Femur (tissue), 1 donor: ENCODE results near the gene DDC.
"Not testable (repeated sequence)": the region's sequence is repeated elsewhere in the genome, so short reads cannot be mapped to it uniquely, and the experiment has no call there.

Experiments
- DNase-seq: peaks from one replicate; pipeline ENCODE4 v3.0.0-alpha.2; 2017

The DDC gene

DNA sequence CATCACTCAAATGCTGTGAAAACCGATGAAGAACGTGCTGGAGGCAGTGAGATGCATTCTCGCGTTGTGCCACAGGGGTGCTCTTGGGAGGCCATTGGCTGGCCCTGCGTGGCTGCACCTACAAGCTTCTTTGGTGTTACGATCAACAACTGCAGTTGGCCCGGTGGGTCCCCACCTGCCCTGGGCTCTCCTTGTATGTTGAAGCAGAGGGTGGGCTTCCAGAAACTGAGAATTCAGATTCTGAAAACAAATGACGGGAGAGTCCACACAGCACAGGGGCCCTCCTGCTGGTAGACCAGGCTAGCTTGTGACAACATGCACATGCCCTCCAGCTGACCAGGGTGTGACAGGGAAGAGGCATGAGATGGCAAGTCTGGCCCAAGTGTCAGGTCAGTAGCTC, 23.7 kb upstream of the DDC start:
- no peak for DNase-seq

DNA sequence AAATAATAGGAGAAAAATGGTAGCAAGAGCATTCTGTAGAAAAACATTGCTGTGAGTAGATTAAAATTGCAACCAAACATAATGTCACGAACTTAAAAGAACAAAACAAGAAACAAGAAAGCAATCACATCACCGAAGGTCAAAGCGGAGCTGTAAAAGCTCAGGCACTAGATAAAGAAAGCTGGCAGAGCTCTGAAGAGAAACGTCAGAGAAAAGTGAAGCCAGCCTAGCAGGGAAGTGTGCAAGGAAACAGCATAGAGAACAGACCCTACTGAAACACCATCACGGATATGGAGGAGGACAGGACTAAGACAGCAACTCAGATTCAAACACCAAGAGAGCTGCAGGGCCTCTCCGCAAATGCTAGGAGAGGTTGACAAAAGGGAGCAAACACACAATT, 22.5 kb upstream of the DDC start:
- no peak for DNase-seq

DNA sequence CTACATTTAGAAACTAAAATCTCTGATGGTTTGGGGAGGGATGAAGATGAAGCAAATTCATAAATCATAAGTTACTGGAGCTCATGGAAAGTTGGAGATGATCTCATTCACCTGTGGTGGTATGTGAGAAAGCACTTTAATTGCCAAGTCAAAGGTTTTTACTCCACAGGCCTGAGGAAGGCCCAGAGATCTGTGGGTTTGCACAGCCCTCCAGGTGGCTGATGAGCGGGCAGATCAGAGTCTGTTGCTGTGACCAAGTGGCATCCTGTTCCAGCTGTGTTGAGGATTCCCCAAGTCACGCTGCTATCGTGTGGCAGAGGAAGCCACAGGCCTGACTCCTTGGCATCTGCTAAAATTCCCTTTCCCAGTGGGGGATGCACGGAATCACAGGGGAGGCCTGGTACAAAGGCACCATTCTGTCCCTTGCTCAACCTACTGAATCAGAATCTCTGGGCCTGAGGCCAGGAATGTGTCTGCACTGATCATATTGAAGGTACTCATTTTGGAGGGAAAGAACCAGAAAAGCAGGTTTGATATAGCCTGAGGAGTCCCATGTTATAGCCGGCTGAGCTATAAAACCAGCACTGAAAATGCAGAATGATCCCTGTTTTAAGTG, 19.7 kb upstream of the DDC start:
- DNase-seq = no peak

DNA sequence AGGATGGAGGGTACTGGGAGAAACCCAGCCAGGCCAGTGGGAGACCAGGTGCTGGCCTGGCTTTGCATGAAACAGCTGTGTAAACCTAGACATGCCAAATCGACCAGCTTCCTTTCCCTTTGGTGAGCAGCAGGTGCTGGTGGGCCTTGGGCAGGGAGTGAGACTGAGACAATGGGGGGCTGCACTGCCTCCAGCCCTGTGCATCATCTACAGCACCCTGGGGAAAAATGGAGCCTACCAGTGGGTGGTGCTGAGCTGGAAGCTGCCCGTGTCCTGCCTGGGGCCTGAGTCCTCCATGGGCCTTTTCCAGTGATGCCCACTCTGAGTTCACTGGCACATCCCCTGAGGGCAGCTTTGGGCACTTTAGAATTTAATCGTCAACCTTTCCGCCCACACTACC, 19.2 kb upstream of the DDC start:
- no peak for DNase-seq

DNA sequence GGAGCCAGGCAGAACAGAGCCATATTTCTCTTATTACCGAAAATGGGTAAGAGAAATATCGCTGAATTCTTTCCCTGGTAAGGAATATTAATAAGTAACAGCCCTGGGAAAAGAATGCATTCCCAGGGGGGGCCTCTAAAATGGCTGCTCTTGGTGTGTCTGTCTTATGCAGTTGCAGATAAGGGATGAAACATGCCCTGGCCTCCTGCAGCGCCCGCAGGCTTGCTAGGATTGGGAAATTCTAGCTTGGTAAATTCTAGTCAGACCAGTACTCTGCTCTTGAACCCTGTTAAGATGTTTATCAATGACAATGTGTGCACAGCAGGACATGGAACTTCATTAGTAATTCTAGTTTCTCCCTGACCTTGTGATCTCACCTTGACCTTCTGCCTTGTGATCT, 18.1 kb upstream of the DDC start:
- not testable (repeated sequence) for DNase-seq

DNA sequence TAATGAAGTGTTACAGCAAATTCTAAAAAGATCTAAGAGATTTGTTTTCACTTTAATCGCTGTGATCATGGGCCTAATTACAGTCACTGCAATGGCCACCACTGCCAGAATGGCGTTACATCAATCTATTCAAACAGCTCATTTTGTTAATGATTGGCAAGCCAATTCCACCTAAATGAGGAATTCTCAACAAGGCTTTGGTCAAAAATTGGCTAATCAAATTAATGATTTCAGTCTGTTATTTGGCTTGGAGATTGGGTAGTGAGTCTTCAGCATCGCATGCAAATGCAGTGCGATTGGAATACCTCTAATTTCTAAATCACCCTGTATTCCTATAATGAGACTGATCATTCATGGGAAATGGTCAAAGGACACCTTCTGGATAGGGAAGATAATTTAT, 17.1 kb upstream of the DDC start:
- DNase-seq = not testable (repeated sequence)

DNA sequence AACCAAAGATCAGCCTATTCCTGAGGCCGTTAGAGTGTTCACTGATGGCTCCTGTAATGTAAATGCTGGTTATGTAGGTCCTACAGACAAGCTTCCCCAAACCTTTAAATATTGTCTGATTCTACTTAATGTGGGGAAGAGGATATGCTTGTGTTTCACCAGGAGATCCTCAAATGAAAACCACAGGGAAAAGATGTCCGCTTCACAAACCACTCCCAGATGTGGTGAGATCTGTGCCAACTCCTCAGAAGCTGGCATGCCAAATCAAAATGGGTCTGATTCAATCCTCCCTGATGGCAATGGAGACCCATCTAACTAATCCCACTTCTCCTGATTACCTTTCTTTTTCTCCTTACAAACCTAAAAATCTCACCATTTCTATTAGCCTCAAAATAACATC, 15.5 kb upstream of the DDC start:
- not testable (repeated sequence) for DNase-seq

DNA sequence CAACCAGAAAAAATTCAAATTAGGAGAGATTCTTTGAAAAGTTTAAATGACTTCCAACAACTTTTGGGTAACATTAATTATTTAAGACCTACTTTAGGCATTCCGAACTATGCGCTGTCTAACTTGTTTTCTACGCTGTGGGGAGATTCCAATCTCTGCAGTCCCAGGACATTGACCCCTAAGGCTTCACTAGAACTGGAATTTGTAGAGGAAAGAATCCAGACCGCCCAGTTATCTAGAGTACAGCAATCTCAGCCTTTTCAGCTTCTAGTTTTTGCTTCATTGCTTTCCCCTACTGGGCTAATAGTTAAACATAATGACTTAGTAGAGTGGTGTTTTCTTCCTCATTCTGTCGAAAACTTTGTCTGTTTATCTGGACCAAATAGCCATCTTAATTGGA, 14.9 kb upstream of the DDC start:
- DNase-seq = no peak

DNA sequence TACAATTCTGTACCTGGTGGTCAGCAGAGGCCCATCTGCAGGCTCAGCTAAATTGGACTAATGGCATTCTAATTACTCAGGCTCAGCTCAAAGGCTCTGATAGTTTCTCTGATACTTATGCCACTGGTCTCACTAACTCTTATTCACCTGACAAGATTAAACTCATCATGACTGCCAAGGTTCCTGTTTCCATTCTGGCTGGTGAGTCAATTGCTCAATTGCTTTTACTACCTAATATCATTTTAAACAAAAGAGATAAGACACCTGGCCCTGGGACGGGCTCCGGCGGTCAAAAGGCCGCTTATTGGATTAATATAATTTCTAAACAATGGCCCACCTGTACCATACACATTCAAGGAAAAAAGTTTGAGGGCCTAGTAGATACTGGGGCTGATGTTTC, 12.9 kb upstream of the DDC start:
- DNase-seq = not testable (repeated sequence)

DNA sequence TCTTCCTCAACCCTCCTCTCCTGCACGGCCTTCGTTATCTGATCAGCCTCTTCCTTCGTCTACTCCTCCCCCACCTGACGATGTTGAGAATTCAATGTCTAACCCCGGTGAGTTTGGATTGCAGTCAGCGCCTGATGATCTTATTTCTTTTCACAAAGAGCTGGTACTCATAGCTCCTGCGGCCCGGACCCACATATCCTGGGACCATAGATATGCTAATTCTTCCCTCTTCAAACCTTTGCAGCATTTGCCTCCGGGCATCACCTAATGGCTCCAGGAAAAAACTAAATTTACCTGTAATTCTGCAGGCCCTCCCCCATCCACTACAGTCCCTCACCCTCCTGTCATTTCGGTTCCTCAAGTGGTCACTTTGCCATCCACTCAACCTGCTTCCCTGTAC, 12.4 kb upstream of the DDC start:
- no peak for DNase-seq

DNA sequence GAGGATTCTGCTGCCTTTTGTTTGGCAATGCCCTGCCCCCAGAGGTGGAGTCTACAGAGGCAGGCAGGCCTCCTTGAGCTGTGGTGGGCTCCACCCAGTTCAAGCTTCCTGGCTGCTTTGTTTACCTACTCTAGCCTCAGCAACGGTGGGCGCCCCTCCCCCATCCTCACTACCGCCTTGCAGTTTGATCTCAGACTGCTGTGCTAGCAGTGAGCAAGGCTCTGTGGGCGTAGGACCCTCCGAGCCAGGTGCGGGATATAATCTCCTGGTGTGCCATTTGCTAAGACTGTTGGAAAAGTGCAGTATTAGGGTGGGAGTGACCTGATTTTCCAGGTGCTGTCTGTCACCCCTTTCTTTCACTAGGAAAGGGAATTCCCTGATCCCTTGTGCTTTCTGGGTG, 11.2 kb upstream of the DDC start:
- DNase-seq = not testable (repeated sequence)

DNA sequence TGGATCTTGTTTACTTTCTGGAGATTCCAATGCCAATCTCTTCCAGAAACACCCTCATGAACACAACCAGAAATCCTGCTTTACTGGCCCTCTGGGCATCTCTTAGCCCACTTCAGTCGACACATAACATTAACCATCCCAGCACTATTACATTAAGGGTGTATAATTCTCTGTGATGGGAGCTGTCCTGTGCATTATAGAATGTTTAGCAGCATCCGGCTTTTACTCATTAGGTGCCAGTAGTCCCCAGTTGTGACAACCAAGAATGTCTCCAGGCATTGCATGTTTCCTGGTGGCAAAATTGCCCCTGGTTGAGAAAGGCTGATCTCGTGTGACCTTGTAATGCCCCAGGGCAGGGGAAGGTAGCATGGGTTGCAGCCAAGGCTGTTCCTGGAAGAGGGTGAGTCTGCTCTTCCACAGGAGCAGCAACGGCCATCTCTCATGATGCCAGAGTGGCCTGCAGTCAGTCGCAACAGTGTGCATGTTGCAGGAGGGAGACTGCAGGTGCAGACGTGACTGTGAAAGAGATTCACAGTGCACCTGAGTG, 2.6 kb upstream of the DDC start:
- DNase-seq = no peak

DNA sequence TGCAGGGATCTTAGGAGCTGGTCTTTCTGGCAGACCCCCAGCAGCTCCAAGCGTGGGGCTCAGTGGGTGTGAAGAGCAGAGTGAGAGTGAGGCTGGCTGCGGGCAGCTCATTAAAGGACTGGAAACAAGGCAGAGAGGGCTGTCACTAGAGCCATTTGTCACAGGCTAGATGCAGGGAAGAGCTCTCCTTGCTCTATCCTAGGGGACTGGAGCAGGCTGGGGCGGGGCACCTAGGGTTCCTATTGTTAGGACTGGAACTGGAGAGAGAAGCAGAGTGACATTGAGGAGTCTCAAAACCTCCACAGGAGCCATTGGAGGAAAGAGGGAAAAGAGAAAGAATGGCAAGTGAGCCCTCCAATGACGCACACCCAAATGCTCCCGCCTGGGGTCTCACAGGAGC, 772 bp upstream of the DDC start:
- DNase-seq = no peak

DNA sequence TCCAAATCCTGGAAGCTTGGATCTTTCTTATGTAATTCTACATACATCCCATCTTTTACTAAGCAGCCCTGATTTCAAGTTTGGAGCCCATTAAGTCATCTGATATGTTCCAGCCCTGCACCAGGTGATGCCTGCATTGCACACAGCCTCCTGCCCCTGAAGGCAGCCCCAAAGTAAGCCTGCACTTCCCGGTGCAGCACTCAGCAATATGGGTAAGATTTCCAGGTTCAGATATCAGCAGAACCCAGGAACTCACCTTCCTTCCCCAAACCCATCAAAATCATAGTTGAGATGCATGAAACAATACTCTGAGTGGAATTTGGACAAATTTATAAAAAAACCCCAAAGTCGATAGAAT, 333 bp upstream of the DDC start:
- no peak for DNase-seq

DNA sequence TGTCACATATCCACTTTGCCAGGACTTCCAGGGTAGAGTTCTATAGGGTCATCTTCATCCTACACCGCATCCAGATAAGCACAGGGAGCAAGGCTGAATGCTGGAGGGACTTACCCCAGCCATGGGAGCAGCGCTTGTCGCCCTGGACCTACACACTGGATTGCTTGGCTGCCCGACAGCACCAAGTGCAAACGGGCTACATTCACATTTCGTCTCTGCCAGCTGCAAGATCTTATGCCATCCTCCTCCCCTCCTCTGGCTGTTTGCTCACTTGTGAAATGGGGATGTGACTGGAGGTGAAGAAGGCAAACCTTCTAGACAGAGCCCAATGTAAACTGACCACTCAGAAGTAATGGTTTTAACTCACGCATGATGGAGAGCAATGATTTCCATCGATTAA, 1.0 kb downstream of the DDC start:
- no peak for DNase-seq

DNA sequence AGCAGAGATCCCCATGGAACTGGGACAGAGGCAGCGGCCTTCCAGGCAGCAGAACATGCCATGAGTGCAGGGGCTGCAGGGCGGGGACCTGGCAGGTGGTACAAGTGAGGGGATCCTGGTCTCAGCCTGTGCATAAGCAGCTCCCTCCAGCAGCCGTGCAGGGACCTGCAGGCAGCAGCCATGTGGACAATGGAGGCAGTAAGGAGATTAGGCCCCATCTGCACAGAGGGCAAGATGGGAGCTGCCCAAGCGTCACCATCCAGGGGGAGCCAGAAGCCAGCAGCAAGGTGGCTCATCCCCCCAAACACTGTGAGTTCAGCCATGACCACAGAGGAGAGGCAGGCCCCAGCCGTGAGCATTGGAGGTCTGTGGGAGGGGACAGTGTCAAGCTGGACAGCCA, 3.1 kb downstream of the DDC start:
- DNase-seq = no peak

DNA sequence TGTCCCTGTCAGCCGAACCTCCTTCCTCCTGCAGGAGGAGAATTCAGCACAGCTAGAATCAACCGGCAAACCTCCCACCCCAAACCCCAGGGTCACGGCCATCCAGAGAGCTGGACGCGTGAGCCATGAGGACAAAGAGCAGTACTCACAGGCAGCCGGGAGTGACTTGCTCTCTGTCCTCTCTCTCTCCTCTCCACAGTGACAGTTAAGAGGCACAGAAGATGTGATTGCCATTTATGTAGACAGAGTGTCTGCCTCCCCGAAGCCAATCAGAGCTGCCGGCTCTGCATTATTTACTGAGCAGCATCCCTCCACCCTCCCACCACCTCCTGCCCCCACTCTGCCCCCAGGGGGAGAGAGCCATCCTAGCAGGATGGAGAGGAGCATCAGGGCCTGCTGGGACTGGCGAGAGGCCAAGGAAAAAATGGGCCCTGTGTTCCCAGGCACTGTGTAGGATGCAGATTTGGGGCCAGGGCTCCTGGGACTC, 4.3 kb downstream of the DDC start:
- no peak for DNase-seq

DNA sequence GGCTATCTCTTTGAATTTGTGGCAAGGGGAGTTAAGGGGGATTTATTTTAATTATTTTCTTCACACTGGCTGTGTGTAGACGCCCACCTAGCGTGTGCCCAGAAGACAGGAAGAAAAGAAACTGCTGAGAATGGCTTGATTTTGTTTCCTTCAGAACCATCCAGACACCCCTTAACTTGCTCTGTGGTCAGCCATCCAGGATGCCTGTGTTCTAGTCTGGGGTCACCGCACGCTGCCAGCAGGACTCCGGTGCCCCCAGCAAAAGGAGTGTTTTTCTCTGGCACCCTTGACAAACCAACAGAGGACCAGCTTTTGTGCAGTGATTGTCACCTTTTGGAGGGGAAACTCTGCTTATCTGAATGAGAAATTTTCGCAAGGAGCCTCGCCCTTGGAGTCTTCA, 5.3 kb downstream of the DDC start:
- no peak for DNase-seq

DNA sequence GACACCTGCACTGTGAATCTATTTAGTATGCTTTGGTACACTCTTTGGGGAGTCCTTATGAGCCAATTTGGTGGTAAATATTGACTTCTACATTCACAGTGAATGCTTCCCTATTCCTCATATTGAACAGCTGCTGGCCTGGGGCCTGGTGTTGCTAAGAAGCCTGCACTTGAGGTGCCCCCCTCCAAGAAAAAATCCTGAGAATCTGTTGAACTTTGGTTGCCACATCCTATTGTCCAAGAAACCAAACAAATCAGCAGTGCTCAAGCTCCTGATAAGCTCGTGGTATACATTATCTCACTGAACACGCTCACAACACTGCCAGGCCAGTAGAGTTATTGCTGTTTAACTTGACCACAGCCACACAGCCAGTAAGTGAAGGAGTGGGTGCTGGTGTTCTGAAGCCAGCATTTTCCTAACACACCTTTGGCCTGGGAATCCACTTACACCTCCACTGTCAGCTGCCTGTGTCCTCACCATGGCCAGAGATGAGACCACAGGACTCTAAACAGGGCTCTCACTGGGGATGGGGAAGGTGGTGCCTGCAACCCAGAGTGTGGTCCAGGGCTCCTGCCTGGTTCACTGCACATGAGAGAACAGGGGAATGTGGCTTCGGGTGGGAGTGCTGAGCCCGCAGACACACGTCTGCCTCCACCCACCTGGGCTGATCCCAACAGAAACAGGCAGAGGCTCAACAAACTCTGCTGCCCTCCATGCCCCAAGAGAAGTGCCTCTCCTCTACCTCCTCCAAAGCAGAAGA, 6.7 kb downstream of the DDC start:
- no peak for DNase-seq

DNA sequence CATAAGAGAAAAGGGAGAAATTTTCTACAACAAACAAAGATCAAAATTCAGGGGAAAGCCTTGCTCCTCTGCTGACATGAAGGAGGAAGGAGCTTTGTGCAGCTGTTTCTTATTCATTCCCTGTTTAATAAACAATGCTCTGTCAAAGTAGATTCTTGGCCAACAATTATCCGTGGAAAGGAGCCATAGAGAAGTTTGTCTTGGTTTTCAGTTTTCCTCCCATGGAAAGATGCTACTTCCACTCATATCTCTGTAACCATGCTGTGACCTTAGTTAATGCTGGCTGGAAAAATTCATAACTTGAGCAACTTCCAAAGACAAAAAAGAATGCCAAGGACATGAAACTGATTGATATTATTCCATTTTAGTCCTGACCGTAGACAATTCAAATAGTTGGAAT, 8.1 kb downstream of the DDC start:
- no peak for DNase-seq

DNA sequence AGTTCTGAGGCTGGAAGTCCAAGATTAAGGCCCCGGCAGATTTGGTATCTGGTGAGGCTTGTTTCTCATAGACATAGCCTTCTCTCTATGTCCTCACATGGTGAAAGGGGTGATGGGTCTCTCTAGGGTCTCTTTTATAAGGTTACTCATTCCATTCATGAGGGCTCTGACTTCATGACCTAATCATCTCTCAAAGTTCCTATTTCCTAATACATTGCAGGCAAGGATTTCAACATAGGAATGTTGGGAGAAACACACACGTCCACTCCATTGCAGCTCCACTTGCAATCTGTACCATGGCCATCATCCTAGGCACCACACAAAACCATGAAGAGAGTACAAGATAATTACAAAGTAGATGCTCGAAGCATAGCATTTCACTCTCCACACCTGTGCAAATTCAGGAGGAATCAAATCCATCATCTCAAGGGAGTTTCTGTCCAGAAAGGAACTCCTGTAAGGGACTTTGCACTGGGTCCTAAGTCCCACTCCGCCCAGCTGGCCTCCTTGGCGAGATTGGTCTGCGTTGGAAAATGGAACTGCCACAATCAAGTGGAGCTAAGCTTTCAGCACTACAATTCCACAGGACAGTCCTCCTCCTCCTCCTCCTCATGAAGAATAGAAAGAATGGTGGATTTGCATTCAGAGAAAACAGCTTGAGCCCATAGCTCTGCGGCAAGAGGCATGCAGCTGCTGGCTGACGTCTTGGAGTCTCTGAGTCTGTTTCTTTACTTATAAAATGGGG, 8.8 kb downstream of the DDC start:
- no peak for DNase-seq

DNA sequence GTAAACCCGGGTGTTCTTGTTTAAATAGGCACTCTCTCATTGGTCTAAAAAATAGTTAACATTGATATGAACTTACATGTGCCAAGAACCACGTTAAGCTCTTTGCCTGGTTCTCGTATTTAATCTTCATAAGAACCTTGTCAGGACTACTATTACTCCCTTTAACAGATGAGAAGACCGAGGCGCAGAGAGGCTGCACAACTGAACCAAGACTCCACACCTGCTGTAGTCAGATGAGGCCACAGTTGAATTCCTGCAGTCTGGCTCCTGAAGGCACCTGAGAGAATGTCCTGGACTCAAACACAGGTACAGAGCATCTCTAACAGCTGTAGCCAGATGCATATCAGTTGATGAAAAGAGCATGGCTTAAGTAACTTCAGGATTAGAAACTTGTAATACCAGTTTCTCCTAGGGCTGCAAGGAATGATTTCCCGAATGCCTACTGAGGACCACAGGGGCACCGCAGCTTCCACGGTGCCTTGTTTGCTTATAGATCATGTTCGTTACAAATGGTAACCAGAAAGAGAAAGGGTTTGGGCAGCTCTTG, 9.5 kb downstream of the DDC start:
- DNase-seq = no peak
